GM18951 (cell line): ENCODE measurements around the gene NCDN.

ENCODE experiments used
- POLR2A ChIP-seq: IDR thresholded peaks from 4 replicates; pipeline ENCODE4 v1.6.1; 2011; ENCODE audit warnings: mild to moderate bottlenecking; ENCODE audit not compliant: insufficient read length, insufficient read depth; ENCODE audit errors: extremely low read depth
- in situ Hi-C: fragments of 300-500 bp; cut with MboI; formaldehyde crosslinking; loops from one replicate; pipeline ENCODE4 v1.12.0; 2022; ENCODE audit warnings: low sequenced_read_pairs, mixed read lengths, inconsistent platforms; ENCODE audit not compliant: unreplicated experiment

Gene NCDN

GRCh38 chr1:35557611-35558373 lies at the start of gene NCDN:
NCDN (plus strand) TSS chr1:35557799; CDS start chr1:35558191, 392 bp downstream.
- peak; percentile 92 for TF ChIP-seq POLR2A
- in situ Hi-C loops, result no loop called here

- in situ Hi-C loops, result no loop called here
- TF ChIP-seq POLR2A, result no peak
Measured at GRCh38 chr1:35507947-35508346, 49.7 kb upstream of the NCDN start.

GRCh38 chr1:35509558-35509957 lies 48.0 kb upstream of the NCDN start:
- TF ChIP-seq POLR2A, result no peak
- in situ Hi-C loops, result no loop called here

GRCh38 chr1:35511305-35511704 lies 46.3 kb upstream of the NCDN start:
- in situ Hi-C loops, result no loop called here

GRCh38 chr1:35518183-35518582 lies 39.4 kb upstream of the NCDN start:
- in situ Hi-C loops, result no loop called here
- TF ChIP-seq POLR2A, result no peak

More at GRCh38 chr1:35511305-35511704, 46.3 kb upstream of the NCDN start:
- TF ChIP-seq POLR2A, result no peak

GRCh38 chr1:35519432-35519831 lies 38.2 kb upstream of the NCDN start:
- TF ChIP-seq POLR2A, result no peak
- in situ Hi-C loops, result no loop called here

GRCh38 chr1:35524106-35524505 lies 33.5 kb upstream of the NCDN start:
- in situ Hi-C loops, result no loop called here

GRCh38 chr1:35530168-35530567 lies 27.4 kb upstream of the NCDN start:
- no peak for TF ChIP-seq POLR2A
- in situ Hi-C loops, result no loop called here

More at GRCh38 chr1:35524106-35524505, 33.5 kb upstream of the NCDN start:
- TF ChIP-seq POLR2A, result no peak

- no peak for TF ChIP-seq POLR2A
- in situ Hi-C loops, result no loop called here
Measured at GRCh38 chr1:35530946-35531345, 26.7 kb upstream of the NCDN start.

- TF ChIP-seq POLR2A, result no peak
- in situ Hi-C loops, result no loop called here
Measured at GRCh38 chr1:35531368-35531767, 26.2 kb upstream of the NCDN start.

GRCh38 chr1:35532497-35533223 lies 24.9 kb upstream of the NCDN start:
- TF ChIP-seq POLR2A, result no peak
- in situ Hi-C loops, result no loop called here

- TF ChIP-seq POLR2A, result no peak
- in situ Hi-C loops, result no loop called here
Measured at GRCh38 chr1:35533586-35533985, 24.0 kb upstream of the NCDN start.

- in situ Hi-C loops, result no loop called here
- TF ChIP-seq POLR2A, result no peak
Measured at GRCh38 chr1:35535243-35535642, 22.4 kb upstream of the NCDN start.

GRCh38 chr1:35536556-35537162 lies 20.9 kb upstream of the NCDN start:
- no peak for TF ChIP-seq POLR2A
- in situ Hi-C loops, result no loop called here

- in situ Hi-C loops, result no loop called here
- TF ChIP-seq POLR2A, result no peak
Measured at GRCh38 chr1:35537806-35538205, 19.8 kb upstream of the NCDN start.
